DMS153 treated with DMSO at 0.1 percent for 48 hours (cell line): ENCODE results near the gene COL18A1.
"Not testable (repeated sequence)": the region's sequence is repeated elsewhere in the genome, so short reads cannot be mapped to it uniquely, and the experiment has no call there.

ENCODE experiments used
- DNase-seq: peaks from one replicate; lab custom pipeline; 2025; ENCODE audit not compliant: unreplicated experiment; lab: John Stamatoyannopoulos, UW

COL18A1 gene

DNA sequence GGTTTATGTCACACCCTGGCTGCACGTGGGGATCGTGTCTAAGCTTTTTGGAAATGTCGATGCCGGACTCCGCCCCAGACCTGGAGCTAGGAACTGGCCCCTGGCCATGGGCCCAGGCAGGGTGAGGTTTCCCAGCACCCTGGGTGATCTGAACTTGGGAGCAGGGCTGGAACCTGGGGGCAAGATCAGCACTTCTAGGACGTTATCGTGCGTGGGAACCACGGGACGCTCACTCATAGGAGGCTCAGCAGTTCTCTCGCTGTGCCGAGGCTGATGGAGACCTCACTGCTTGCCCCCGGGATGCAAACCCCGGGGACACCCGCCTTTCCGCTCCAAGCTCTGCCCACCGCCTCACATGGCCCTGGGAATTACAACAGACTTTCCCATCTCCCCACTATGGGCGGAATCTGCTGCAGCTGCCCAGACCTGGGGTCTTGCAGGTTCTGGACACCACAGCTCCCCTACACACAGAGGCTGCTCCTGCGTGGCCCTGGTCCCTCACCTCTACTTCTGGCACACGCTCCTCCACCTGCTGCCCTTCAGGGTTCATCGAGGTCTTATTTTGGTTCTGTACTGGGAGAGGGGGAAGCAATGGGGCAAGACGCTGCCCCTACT is 35.9 kb downstream of the COL18A1 start:
- no peak for DNase-seq

- DNase-seq, result no peak
Observed at GRCh38 chr21:45441431-45442255, 36.7 kb downstream of the COL18A1 start.

GRCh38 chr21:45442276-45442675 is 37.3 kb downstream of the COL18A1 start:
- DNase-seq, result no peak

GRCh38 chr21:45442686-45443594 is 38.0 kb downstream of the COL18A1 start:
- not testable (repeated sequence) for DNase-seq

GRCh38 chr21:45443595-45444181 is 38.7 kb downstream of the COL18A1 start:
- no peak for DNase-seq

GRCh38 chr21:45444385-45444784 is 39.4 kb downstream of the COL18A1 start:
- no peak for DNase-seq

GRCh38 chr21:45445369-45445768 is 40.4 kb downstream of the COL18A1 start:
- no peak for DNase-seq

- no peak for DNase-seq
Observed at GRCh38 chr21:45447821-45448220, 42.9 kb downstream of the COL18A1 start.

DNA sequence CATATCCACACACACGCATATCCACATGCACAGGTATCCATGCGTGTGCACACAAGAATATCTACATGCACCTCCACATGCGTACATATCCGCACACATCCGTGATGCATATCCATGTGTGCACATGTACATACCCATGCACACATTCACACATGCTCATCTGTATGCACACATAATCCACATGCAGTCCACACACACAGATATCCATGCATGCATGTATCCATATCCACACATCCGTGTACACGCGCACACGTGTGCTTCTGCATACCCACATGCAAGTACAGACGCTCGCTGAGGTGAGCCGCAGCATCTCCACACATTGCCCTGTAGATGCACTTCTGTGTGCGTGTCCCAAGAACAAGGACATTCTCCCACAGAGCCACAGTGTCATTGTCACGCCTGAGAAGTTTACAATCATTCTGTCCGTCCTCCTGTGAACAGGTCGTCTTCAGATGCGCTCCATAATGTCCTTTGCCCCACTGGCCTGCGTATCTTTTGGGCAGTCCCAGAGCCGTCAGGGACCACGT is 43.4 kb downstream of the COL18A1 start:
- no peak for DNase-seq

GRCh38 chr21:45448810-45449657 is 44.1 kb downstream of the COL18A1 start:
- no peak for DNase-seq

- DNase-seq, result no peak
Observed at GRCh38 chr21:45449658-45450422, 44.9 kb downstream of the COL18A1 start.

DNA sequence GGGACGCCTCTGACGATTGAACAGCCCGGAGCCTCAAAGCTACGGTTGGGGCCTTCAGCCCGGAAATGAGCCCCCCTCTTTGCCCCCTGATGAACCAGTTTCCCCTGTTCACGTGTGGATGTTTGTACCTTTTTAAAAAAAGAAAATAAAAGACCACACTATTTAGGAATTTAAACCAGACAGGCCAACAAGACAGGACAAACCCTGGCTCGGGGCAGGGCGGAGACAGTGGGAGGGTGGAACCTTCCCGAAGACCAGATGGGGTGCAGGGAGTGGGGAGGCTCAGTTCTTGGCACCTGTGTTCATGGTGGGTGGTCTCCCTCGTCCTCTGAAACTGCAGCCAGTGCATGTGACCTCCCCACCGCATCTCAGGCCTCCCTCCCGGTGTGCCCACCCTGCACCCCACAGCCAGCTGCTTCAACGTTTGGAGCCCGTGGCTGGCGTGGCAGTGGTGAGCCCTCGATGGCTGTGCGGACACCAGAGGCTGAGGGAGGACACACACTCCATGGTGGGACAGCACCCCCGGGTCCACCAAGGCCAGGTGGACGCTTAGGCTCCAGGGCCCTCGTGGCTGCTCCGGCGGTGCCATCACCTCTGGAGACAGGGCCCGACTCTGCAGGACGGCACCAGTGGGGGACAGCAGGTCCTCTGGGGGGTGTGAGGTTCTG is 45.6 kb downstream of the COL18A1 start:
- DNase-seq, result no peak

DNA sequence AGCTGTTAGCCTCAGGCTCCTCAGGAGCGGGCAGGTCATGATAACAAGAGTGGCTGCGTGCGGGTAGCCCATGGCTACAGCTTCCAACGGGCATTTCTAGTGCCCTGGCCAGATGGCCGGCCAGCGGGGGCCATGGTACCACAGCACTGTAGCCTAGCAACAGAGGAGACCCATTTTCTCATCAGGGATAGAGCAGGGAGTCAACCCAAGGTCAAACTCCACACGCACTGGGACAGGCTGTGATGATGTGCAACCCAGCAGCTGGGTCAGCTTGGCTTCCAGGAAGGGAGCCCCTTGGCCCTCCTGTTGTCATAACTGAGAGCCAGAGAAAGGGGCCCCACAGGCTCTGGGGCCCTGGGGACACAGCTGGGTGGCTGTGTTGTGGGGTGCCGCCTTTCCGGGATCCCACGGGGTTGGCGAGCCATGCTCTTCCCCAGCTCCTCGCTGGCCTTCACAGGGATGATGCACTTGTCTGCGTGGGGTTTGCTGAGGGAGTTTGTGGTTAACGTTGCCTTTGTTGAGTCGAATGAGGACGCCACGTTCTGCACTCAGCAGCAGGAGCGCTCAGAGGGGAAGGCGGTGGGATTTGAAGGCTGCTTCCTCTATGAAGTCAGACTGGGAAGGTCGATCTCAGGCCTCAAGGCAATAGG is 46.3 kb downstream of the COL18A1 start:
- DNase-seq, result no peak

DNA sequence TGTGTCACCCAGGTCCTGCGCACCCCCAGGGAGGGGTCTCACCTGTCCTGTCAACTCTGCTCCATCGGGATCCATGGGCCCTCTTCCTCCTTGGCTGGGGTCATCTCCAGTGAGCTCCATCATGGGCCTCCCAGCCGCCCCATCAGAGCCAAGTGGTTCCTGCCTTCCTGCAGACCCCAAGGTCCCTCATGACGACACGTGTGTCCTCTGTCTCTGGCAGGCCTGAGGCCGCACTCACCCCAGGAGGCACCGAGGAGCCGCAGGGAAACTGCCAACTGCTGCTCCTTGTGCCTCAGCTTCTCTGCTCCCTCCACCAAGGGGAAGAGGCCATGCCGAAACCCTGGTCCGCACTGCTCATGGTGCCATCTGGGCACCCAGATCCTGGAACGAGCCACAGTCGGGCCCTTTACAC is 46.8 kb downstream of the COL18A1 start:
- DNase-seq, result no peak

DNA sequence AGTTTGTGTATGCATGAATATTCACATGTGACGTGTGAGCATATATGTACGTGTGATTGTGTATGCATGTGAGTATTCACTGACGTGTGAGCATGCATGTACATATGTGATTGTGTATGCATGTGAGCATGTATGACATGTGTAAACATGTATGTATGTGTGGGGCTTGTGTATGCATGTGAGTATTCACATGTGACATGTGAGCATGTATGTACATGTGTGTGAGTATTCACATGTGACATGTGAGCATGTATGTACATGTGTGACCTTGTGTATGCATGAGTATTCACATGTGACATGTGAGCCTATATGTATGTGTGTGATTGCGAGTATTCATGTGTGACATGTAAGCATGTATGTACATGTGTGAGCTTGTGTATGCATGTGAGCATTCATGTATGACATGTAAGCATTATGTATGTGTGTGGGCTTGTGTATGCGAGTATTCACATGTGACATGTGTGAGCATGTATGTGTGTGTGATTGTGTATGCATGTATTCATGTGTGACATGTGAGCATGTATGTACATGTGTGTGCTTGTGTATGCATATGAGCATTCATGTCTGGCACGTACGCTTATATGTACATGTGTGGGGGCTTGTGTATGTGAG is 47.8 kb downstream of the COL18A1 start:
- no peak for DNase-seq

- DNase-seq, result no peak
Observed at GRCh38 chr21:45453308-45453950, 48.5 kb downstream of the COL18A1 start.
